Esophagus muscularis mucosa (tissue), 4 donors: ENCODE results near the gene ARNT2.

Experiments
- EP300 ChIP-seq: sonication (generic); formaldehyde crosslinking; IDR thresholded peaks from one replicate; pipeline ENCODE4 v1.6.1; 2017; ENCODE audit warnings: antibody characterized with exemption
- POLR2A ChIP-seq: fragments of 450-650 bp; IDR thresholded peaks from one replicate; pipeline ENCODE4 v1.6.1; 2017; ENCODE audit warnings: antibody characterized with exemption, moderate library complexity, mild to moderate bottlenecking, low read depth
- POLR2AphosphoS5 ChIP-seq, 2 donors: sonication (generic); formaldehyde crosslinking; IDR thresholded peaks; one replicate each; pipeline ENCODE4 v1.6.1; 2017; ENCODE audit warnings: antibody characterized with exemption in 2 of 2
- TF ChIP-seq, protein P1 (sequence below), 3 experiments: fragments of 200-600 bp in 2 of 3; fragments of 450-650 bp in 1 of 3; sonication (generic) in 2 of 3; IDR thresholded peaks; one replicate each; pipeline ENCODE4 v1.5.1; 2017 to 2019; ENCODE audit warnings: antibody characterized with exemption in 3 of 3, mild to moderate bottlenecking in 2 of 3, moderate library complexity in 1 of 3

DNA sequence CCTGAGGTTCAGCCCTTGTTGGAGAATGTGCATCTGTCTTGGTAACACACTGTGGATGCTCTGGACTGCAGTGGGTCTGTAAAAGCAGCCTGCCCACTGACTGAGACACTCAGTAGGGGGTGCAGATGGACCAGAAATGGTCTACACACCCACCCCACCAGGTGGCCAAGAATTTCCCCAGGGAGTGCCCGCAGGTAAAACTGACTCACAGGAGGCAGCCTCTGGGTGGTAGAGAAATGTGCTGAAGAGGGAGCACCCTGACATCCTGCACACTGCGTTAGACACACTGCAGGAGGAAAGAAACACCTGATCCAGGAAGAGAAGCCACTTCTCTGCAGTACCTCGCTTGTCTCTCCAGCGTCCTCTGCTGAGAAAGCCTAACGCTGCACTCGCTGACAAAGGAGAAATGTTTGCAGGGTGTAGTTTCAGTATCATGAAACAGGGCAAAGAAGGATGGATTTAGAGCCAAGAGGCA is 181.4 kb downstream of the ARNT2 start:
- TF ChIP-seq, protein P1, sequence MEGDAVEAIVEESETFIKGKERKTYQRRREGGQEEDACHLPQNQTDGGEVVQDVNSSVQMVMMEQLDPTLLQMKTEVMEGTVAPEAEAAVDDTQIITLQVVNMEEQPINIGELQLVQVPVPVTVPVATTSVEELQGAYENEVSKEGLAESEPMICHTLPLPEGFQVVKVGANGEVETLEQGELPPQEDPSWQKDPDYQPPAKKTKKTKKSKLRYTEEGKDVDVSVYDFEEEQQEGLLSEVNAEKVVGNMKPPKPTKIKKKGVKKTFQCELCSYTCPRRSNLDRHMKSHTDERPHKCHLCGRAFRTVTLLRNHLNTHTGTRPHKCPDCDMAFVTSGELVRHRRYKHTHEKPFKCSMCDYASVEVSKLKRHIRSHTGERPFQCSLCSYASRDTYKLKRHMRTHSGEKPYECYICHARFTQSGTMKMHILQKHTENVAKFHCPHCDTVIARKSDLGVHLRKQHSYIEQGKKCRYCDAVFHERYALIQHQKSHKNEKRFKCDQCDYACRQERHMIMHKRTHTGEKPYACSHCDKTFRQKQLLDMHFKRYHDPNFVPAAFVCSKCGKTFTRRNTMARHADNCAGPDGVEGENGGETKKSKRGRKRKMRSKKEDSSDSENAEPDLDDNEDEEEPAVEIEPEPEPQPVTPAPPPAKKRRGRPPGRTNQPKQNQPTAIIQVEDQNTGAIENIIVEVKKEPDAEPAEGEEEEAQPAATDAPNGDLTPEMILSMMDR (IDR thresholded peaks at IDR 0.05): no peak
- no peak for TF ChIP-seq EP300
- TF ChIP-seq POLR2A: no peak
- TF ChIP-seq POLR2AphosphoS5 (IDR thresholded peaks at IDR 0.05): no peak
